ENCODE data around the gene ANKS1A. TPM values are rescaled to one million over a fixed set of nuclear protein-coding genes. Genes with fewer than 3 reads are reported as not detected.

Gene ANKS1A
- total RNA-seq, 2 experiments from 2014 or later = 6.0 to 6.7 TPM

DNA sequence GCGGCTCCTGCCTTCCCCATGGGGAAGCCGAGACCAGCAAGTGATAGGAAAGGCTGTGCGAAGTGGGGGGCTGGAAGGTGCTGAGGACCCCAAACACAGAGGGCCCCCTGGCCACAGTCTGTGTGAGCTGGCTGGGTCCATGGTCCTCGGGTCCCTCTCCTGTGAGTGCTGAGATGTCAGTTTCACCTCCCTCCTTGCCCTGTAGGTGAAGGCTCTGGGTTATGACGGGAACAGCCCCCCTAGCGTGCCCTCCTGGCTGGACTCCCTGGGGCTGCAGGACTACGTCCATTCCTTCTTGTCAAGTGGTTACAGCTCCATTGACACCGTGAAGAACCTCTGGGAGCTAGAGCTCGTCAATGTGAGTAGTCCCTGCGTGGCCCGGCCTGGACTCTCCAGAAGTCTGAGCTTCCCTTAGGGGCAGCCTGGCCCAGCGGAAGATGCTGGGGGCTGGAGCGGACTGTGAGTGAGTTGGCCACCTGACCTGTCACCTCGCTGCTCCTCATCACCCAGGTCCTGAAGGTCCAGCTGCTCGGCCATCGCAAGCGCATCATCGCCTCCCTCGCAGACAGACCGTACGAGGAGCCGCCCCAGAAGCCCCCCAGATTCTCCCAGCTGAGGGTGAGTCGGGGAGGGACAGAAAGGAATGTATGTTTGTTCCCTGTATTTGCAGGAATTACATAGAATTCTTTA is 190.4 kb downstream of the ANKS1A start:
- POLR2A ChIA-PET = no interaction called here
- no peak for DNase-seq

DNA sequence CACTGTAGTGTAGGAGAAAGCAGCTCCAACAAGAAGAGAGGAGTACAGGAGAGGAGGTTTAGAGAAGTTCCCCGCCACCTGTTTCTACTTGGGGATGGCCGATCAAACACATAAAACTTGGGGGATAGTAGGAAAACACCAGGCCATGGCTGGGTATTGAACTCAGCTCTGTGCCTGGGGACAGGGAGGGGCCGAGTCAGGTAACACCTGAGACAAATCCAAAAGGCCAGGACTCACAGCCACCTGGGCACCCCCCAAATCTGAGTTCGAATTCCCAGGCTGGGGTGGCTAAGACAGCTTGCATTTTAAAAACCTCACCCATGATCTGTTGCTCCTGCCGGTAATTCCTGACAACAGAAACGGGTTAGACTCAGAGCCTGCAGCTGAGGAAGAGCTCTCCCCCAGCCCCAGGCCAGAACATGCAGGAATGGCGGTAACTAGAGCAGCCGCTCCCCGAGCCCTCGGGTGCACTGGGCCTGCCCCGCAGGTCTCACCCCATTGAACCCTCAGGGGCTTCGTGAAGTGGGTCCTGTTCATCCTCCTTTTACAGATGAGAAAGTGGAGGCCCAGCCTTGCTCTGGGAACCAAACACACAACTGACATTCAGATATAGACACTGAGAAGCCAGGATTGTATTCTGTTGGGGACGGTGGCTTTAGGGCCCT is 191.1 kb downstream of the ANKS1A start:
- H3K4me3 Mint-ChIP-seq = no peak overlapping the region
- no peaks in the 10 kb centered on the region for H3K36me3 Mint-ChIP-seq (ENCODE audit: low read depth)
- H3K27ac Mint-ChIP-seq = no peak overlapping the region
- no peaks in the 10 kb centered on the region for H3K9me3 Mint-ChIP-seq
- no peaks in the 10 kb centered on the region for H3K4me1 Mint-ChIP-seq (ENCODE audit: low read depth)
- no peak for DNase-seq
- ATAC-seq = no peak
- TF ChIP-seq, protein P1, sequence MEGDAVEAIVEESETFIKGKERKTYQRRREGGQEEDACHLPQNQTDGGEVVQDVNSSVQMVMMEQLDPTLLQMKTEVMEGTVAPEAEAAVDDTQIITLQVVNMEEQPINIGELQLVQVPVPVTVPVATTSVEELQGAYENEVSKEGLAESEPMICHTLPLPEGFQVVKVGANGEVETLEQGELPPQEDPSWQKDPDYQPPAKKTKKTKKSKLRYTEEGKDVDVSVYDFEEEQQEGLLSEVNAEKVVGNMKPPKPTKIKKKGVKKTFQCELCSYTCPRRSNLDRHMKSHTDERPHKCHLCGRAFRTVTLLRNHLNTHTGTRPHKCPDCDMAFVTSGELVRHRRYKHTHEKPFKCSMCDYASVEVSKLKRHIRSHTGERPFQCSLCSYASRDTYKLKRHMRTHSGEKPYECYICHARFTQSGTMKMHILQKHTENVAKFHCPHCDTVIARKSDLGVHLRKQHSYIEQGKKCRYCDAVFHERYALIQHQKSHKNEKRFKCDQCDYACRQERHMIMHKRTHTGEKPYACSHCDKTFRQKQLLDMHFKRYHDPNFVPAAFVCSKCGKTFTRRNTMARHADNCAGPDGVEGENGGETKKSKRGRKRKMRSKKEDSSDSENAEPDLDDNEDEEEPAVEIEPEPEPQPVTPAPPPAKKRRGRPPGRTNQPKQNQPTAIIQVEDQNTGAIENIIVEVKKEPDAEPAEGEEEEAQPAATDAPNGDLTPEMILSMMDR (IDR thresholded peaks at IDR 0.05) = no peak
- no peaks in the 10 kb centered on the region for H3K27me3 Mint-ChIP-seq
- ChIA-PET POLR2A (no interaction called here), CTCF (no interaction called here)
- intact Hi-C loops (cut with micrococcal nuclease) = no loop called here

More for the DNA sequence above, 190.4 kb downstream of the ANKS1A start:
- intact Hi-C loops (cut with micrococcal nuclease) = no loop called here
- H3K36me3 Mint-ChIP-seq (ENCODE audit: low read depth) = no peaks in the 10 kb centered on the region
- no peak overlapping the region for H3K4me3 Mint-ChIP-seq
- ATAC-seq = no peak
- TF ChIP-seq, protein P1 (IDR thresholded peaks at IDR 0.05) = no peak
- no peaks in the 10 kb centered on the region for H3K27me3 Mint-ChIP-seq
- H3K4me1 Mint-ChIP-seq (ENCODE audit: low read depth) = no peaks in the 10 kb centered on the region
- no peak overlapping the region for H3K27ac Mint-ChIP-seq
- CTCF ChIA-PET = interaction anchor here (1.0 kb wide), 1 partner anchor 93 kb away, joined by 3 read pairs; no protein-coding TSS in a partner anchor
- no peaks in the 10 kb centered on the region for H3K9me3 Mint-ChIP-seq

DNA sequence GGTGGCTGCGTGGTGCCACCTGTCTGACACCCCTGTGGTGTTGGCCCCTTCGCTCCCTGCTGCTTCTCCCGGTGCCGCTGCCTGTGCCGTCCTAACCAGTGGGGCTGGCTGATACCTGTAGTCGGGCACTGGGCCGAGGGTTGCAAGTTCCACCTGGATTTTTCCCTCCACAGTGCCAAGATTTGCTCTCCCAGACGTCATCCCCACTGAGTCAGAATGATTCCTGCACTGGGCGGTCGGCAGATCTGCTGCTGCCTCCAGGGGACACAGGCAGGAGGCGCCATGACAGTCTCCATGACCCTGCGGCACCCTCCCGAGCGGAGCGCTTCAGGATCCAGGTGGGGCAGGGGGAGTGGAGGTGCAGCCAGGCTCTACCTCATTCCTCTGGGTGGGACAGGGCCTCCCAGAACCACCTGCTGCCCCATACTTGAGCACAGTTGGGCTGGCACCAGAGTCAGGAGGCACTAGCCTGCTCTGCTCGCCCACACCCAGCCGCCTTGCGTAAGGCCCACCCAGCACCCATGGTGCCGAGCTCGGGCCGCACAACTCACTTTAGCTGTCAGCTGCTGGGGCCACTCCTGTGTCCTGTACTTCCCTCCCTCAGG is 191.9 kb downstream of the ANKS1A start:
- TF ChIP-seq, protein P1 (IDR thresholded peaks at IDR 0.05) = no peak
- no peaks in the 10 kb centered on the region for H3K27me3 Mint-ChIP-seq
- H3K4me1 Mint-ChIP-seq (ENCODE audit: low read depth) = no peaks in the 10 kb centered on the region
- ATAC-seq (no peak), DNase-seq (no peak)
- no peak overlapping the region for H3K4me3 Mint-ChIP-seq
- no peaks in the 10 kb centered on the region for H3K9me3 Mint-ChIP-seq
- intact Hi-C loops (cut with micrococcal nuclease) = no loop called here
- ChIA-PET POLR2A (interaction anchor here (0.5 kb wide), 1 partner anchor 71 kb away, joined by 3 read pairs; no protein-coding TSS in a partner anchor), CTCF (no interaction called here)
- H3K27ac Mint-ChIP-seq = no peak overlapping the region
- no peaks in the 10 kb centered on the region for H3K36me3 Mint-ChIP-seq (ENCODE audit: low read depth)

DNA sequence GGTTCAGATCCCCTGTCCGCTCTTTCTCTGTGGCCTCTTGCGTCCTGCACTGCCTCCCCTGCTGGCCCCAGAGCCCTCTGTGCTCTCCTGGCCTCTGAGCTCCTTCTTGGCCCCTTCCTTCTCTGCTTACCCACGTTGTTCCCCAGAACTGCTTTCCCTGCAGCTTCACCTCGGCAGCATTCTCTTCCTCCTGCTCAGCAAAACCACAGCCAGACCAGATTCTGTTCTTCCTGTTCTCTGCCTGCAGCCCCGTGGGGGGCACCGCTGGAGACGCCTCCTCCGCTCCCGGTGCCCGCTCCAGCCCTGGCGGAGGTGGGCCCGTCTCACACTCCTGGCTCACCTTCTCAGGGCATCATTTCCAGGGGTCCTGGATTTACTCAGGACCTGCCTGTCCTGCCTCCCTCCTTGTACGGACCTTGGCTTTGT is 192.4 kb downstream of the ANKS1A start:
- DNase-seq (no peak), ATAC-seq (no peak)
- Mint-ChIP-seq H3K36me3 (ENCODE audit: low read depth) (no peaks in the 10 kb centered on the region), H3K27me3 (no peaks in the 10 kb centered on the region), H3K27ac (no peak overlapping the region), H3K4me1 (ENCODE audit: low read depth) (no peaks in the 10 kb centered on the region), H3K9me3 (no peaks in the 10 kb centered on the region), H3K4me3 (no peak overlapping the region)
- ChIA-PET POLR2A (interaction anchor here (0.5 to 0.6 kb wide), 2 partner anchors 49 to 71 kb away, joined by 3 to 4 read pairs; no protein-coding TSS in a partner anchor), CTCF (no interaction called here)
- TF ChIP-seq, protein P1 (IDR thresholded peaks at IDR 0.05) = no peak
- intact Hi-C loops (cut with micrococcal nuclease) = no loop called here

Measured in activated CD8-positive, alpha-beta T cell treated with anti-CD3 and anti-CD28 coated beads for 36 hours (primary cell).